Measurements from ENCODE around the gene SAC3D1. TPM values are rescaled to one million over a fixed set of nuclear protein-coding genes. Genes with fewer than 3 reads are reported as not detected.

Gene SAC3D1
- total RNA-seq, 1 donor from 2014 or later, result 5.2 TPM

GRCh38 chr11:65042891-65043290 lies 1.9 kb downstream of the SAC3D1 start:
- peaks cover 15 to 24% (median 18%) of the 10 kb centered on the region in 3 donors for H3K4me1 ChIP-seq (ENCODE audit: control insufficient read depth in 3 of 3, insufficient read depth in 3 of 3, low read length in 3 of 3)
- H3K4me3 ChIP-seq (ENCODE audit: low read length in 3 of 3), result no peak overlapping the region
- H3K27me3 ChIP-seq (ENCODE audit: control insufficient read depth in 3 of 3, insufficient read depth in 3 of 3, low read length in 3 of 3), result no peaks in the 10 kb centered on the region
- no peak overlapping the region for H3K9ac ChIP-seq (ENCODE audit: low read depth in 1 of 3, low read length in 3 of 3)
- H3K9me3 ChIP-seq (ENCODE audit: control insufficient read depth in 3 of 3, low read length in 3 of 3), result no peaks in the 10 kb centered on the region
- H3K27ac ChIP-seq (ENCODE audit: low read depth, low read length), result no peak overlapping the region
- H3K36me3 ChIP-seq (ENCODE audit: control insufficient read depth in 3 of 3, insufficient read depth in 3 of 3, low read length in 3 of 3), result peaks cover 25 to 28% (median 26%) of the 10 kb centered on the region in 3 donors

GRCh38 chr11:65043881-65044501 lies 3.0 kb downstream of the SAC3D1 start:
- no peak overlapping the region for H3K27ac ChIP-seq (ENCODE audit: low read depth, low read length)
- H3K27me3 ChIP-seq (ENCODE audit: control insufficient read depth in 3 of 3, insufficient read depth in 3 of 3, low read length in 3 of 3), result peaks cover 0 to 5% (median 0%) of the 10 kb centered on the region in 3 donors
- H3K4me3 ChIP-seq (ENCODE audit: low read length in 3 of 3), result no peak overlapping the region
- H3K4me1 ChIP-seq (ENCODE audit: control insufficient read depth in 3 of 3, insufficient read depth in 3 of 3, low read length in 3 of 3), result peaks cover 19 to 27% (median 23%) of the 10 kb centered on the region in 3 donors
- H3K36me3 ChIP-seq (ENCODE audit: control insufficient read depth in 3 of 3, insufficient read depth in 3 of 3, low read length in 3 of 3), result peaks cover 17 to 19% (median 19%) of the 10 kb centered on the region in 3 donors
- no peaks in the 10 kb centered on the region for H3K9me3 ChIP-seq (ENCODE audit: control insufficient read depth in 3 of 3, low read length in 3 of 3)
- H3K9ac ChIP-seq (ENCODE audit: low read depth in 1 of 3, low read length in 3 of 3), result no peak overlapping the region

GRCh38 chr11:65045061-65045460 lies 4.1 kb downstream of the SAC3D1 start:
- H3K36me3 ChIP-seq (ENCODE audit: control insufficient read depth in 3 of 3, insufficient read depth in 3 of 3, low read length in 3 of 3), result peaks cover 13 to 19% (median 16%) of the 10 kb centered on the region in 3 donors
- H3K4me3 ChIP-seq (ENCODE audit: low read length in 3 of 3), result no peak overlapping the region
- no peak overlapping the region for H3K9ac ChIP-seq (ENCODE audit: low read depth in 1 of 3, low read length in 3 of 3)
- H3K27ac ChIP-seq (ENCODE audit: low read depth, low read length), result no peak overlapping the region
- H3K4me1 ChIP-seq (ENCODE audit: control insufficient read depth in 3 of 3, insufficient read depth in 3 of 3, low read length in 3 of 3), result peaks cover 19 to 21% (median 20%) of the 10 kb centered on the region in 3 donors
- no peaks in the 10 kb centered on the region for H3K9me3 ChIP-seq (ENCODE audit: control insufficient read depth in 3 of 3, low read length in 3 of 3)
- H3K27me3 ChIP-seq (ENCODE audit: control insufficient read depth in 3 of 3, insufficient read depth in 3 of 3, low read length in 3 of 3), result peaks cover 0 to 5% (median 0%) of the 10 kb centered on the region in 3 donors

GRCh38 chr11:65045728-65046127 lies 4.7 kb downstream of the SAC3D1 start:
- H3K36me3 ChIP-seq (ENCODE audit: control insufficient read depth in 3 of 3, insufficient read depth in 3 of 3, low read length in 3 of 3), result peaks cover 13 to 19% (median 16%) of the 10 kb centered on the region in 3 donors
- H3K27me3 ChIP-seq (ENCODE audit: control insufficient read depth in 3 of 3, insufficient read depth in 3 of 3, low read length in 3 of 3), result peaks cover 0 to 5% (median 0%) of the 10 kb centered on the region in 3 donors
- H3K9ac ChIP-seq (ENCODE audit: low read depth in 1 of 3, low read length in 3 of 3), result no peak overlapping the region
- no peak overlapping the region for H3K27ac ChIP-seq (ENCODE audit: low read depth, low read length)
- no peak overlapping the region for H3K4me3 ChIP-seq (ENCODE audit: low read length in 3 of 3)
- peaks cover 14 to 19% (median 15%) of the 10 kb centered on the region in 3 donors for H3K4me1 ChIP-seq (ENCODE audit: control insufficient read depth in 3 of 3, insufficient read depth in 3 of 3, low read length in 3 of 3)
- no peaks in the 10 kb centered on the region for H3K9me3 ChIP-seq (ENCODE audit: control insufficient read depth in 3 of 3, low read length in 3 of 3)

GRCh38 chr11:65047581-65048422 lies 6.8 kb downstream of the SAC3D1 start:
- H3K27me3 ChIP-seq (ENCODE audit: control insufficient read depth in 3 of 3, insufficient read depth in 3 of 3, low read length in 3 of 3), result peaks cover 0 to 9% (median 2%) of the 10 kb centered on the region in 3 donors
- no peak overlapping the region for H3K27ac ChIP-seq (ENCODE audit: low read depth, low read length)
- peak overlapping the region; percentile 57 to 68 (median 58) for H3K4me3 ChIP-seq (ENCODE audit: low read length in 3 of 3)
- H3K4me1 ChIP-seq (ENCODE audit: control insufficient read depth in 3 of 3, insufficient read depth in 3 of 3, low read length in 3 of 3), result peaks cover 7 to 16% (median 11%) of the 10 kb centered on the region in 3 donors
- H3K36me3 ChIP-seq (ENCODE audit: control insufficient read depth in 3 of 3, insufficient read depth in 3 of 3, low read length in 3 of 3), result peaks cover 13 to 19% (median 16%) of the 10 kb centered on the region in 3 donors
- H3K9ac ChIP-seq (ENCODE audit: low read depth in 1 of 3, low read length in 3 of 3), result peak overlapping the region; percentile 45 to 68 (median 59)
- H3K9me3 ChIP-seq (ENCODE audit: control insufficient read depth in 3 of 3, low read length in 3 of 3), result no peaks in the 10 kb centered on the region

GRCh38 chr11:65051398-65051858 lies 10.4 kb downstream of the SAC3D1 start:
- no peak overlapping the region for H3K27ac ChIP-seq (ENCODE audit: low read depth, low read length)
- no peaks in the 10 kb centered on the region for H3K9me3 ChIP-seq (ENCODE audit: control insufficient read depth in 3 of 3, low read length in 3 of 3)
- H3K4me3 ChIP-seq (ENCODE audit: low read length in 3 of 3), result no peak overlapping the region
- H3K27me3 ChIP-seq (ENCODE audit: control insufficient read depth in 3 of 3, insufficient read depth in 3 of 3, low read length in 3 of 3), result peaks cover 0 to 12% (median 8%) of the 10 kb centered on the region in 3 donors
- peaks cover 0 to under 1% (median 0%) of the 10 kb centered on the region in 3 donors for H3K36me3 ChIP-seq (ENCODE audit: control insufficient read depth in 3 of 3, insufficient read depth in 3 of 3, low read length in 3 of 3)
- H3K9ac ChIP-seq (ENCODE audit: low read depth in 1 of 3, low read length in 3 of 3), result no peak overlapping the region
- peaks cover 3 to 7% (median 6%) of the 10 kb centered on the region in 3 donors for H3K4me1 ChIP-seq (ENCODE audit: control insufficient read depth in 3 of 3, insufficient read depth in 3 of 3, low read length in 3 of 3)

GRCh38 chr11:65053827-65054508 lies 13.0 kb downstream of the SAC3D1 start:
- Histone ChIP-seq H3K27ac (ENCODE audit: low read depth, low read length) (no peak overlapping the region), H3K4me3 (ENCODE audit: low read length in 3 of 3) (no peak overlapping the region), H3K36me3 (ENCODE audit: control insufficient read depth in 3 of 3, insufficient read depth in 3 of 3, low read length in 3 of 3) (no peaks in the 10 kb centered on the region), H3K9me3 (ENCODE audit: control insufficient read depth in 3 of 3, low read length in 3 of 3) (no peaks in the 10 kb centered on the region), H3K9ac (ENCODE audit: low read depth in 1 of 3, low read length in 3 of 3) (no peak overlapping the region), H3K27me3 (ENCODE audit: control insufficient read depth in 3 of 3, insufficient read depth in 3 of 3, low read length in 3 of 3) (peaks cover 0 to 8% (median 8%) of the 10 kb centered on the region in 3 donors), H3K4me1 (ENCODE audit: control insufficient read depth in 3 of 3, insufficient read depth in 3 of 3, low read length in 3 of 3) (no peaks in the 10 kb centered on the region)

GRCh38 chr11:65055538-65055937 lies 14.5 kb downstream of the SAC3D1 start:
- H3K4me1 ChIP-seq (ENCODE audit: control insufficient read depth in 3 of 3, insufficient read depth in 3 of 3, low read length in 3 of 3), result no peaks in the 10 kb centered on the region
- no peak overlapping the region for H3K27ac ChIP-seq (ENCODE audit: low read depth, low read length)
- no peaks in the 10 kb centered on the region for H3K36me3 ChIP-seq (ENCODE audit: control insufficient read depth in 3 of 3, insufficient read depth in 3 of 3, low read length in 3 of 3)
- H3K9ac ChIP-seq (ENCODE audit: low read depth in 1 of 3, low read length in 3 of 3), result no peak overlapping the region
- no peaks in the 10 kb centered on the region for H3K9me3 ChIP-seq (ENCODE audit: control insufficient read depth in 3 of 3, low read length in 3 of 3)
- peaks cover 0 to 8% (median 8%) of the 10 kb centered on the region in 3 donors for H3K27me3 ChIP-seq (ENCODE audit: control insufficient read depth in 3 of 3, insufficient read depth in 3 of 3, low read length in 3 of 3)
- H3K4me3 ChIP-seq (ENCODE audit: low read length in 3 of 3), result no peak overlapping the region

- H3K9ac ChIP-seq (ENCODE audit: low read depth in 1 of 3, low read length in 3 of 3), result no peak overlapping the region
- H3K4me1 ChIP-seq (ENCODE audit: control insufficient read depth in 3 of 3, insufficient read depth in 3 of 3, low read length in 3 of 3), result no peaks in the 10 kb centered on the region
- no peaks in the 10 kb centered on the region for H3K9me3 ChIP-seq (ENCODE audit: control insufficient read depth in 3 of 3, low read length in 3 of 3)
- no peaks in the 10 kb centered on the region for H3K36me3 ChIP-seq (ENCODE audit: control insufficient read depth in 3 of 3, insufficient read depth in 3 of 3, low read length in 3 of 3)
- no peak overlapping the region for H3K4me3 ChIP-seq (ENCODE audit: low read length in 3 of 3)
- H3K27ac ChIP-seq (ENCODE audit: low read depth, low read length), result no peak overlapping the region
- peaks cover 0 to 8% (median 8%) of the 10 kb centered on the region in 3 donors for H3K27me3 ChIP-seq (ENCODE audit: control insufficient read depth in 3 of 3, insufficient read depth in 3 of 3, low read length in 3 of 3)
These were observed 16.0 kb downstream of the SAC3D1 start for GRCh38 chr11:65056999-65057398.

All from skeletal muscle tissue (tissue), 4 donors.